WTC11 (cell line): ENCODE results near the gene RNF150. TPM values are rescaled to one million over a fixed set of nuclear protein-coding genes. Genes with fewer than 3 reads are reported as not detected.
A peak's percentile ranks its signal among the peaks of the same experiment; 100 is the strongest.

ENCODE experiments used
- ATAC-seq: fragments of 200-7000 bp; cut with Tn5 transposase; 2 replicates; pipeline ENCODE4 v1.10.0; 2021; ENCODE audit warnings: mild to moderate bottlenecking, moderate library complexity
- CTCF ChIA-PET: fragments of 300-600 bp; sonication (Branson Sonifier 250); formaldehyde crosslinking; loops from one replicate; lab custom pipeline; 2021; ENCODE audit warnings: antibody characterized with exemption; lab: Charles Lee
- POLR2A ChIA-PET: fragments of 350-600 bp; sonication (Branson Sonifier 250); formaldehyde crosslinking; loops from one replicate; lab custom pipeline; 2021; ENCODE audit warnings: antibody characterized with exemption; lab: Charles Lee
- DNase-seq: peaks from one replicate; pipeline ENCODE4 v3.0.0; 2021; ENCODE audit warnings: low spot score
- H3K27ac Mint-ChIP-seq: 2 replicates; pipeline ENCODE4 v1.8.0; 2021; ENCODE audit warnings: mixed read lengths
- H3K27me3 Mint-ChIP-seq: 2 replicates; pipeline ENCODE4 v1.8.0; 2021; ENCODE audit warnings: low read depth, mild to moderate bottlenecking, moderate library complexity, mixed read lengths
- H3K36me3 Mint-ChIP-seq: 2 replicates; pipeline ENCODE4 v1.8.0; 2021; ENCODE audit warnings: mixed read lengths
- H3K4me1 Mint-ChIP-seq: 2 replicates; pipeline ENCODE4 v1.8.0; 2022; ENCODE audit warnings: mixed read lengths
- H3K4me3 Mint-ChIP-seq: 2 replicates; pipeline ENCODE4 v1.8.0; 2021; ENCODE audit warnings: mild to moderate bottlenecking, moderate library complexity, mixed read lengths
- H3K9me3 Mint-ChIP-seq: 2 replicates; pipeline ENCODE4 v1.8.0; 2021; ENCODE audit warnings: mixed read lengths
- ATF6 ChIP-seq: sonication (generic); formaldehyde crosslinking; IDR thresholded peaks from 2 replicates; pipeline ENCODE4 v1.8.1; 2023; ENCODE audit warnings: mild to moderate bottlenecking, missing genetic modification reagents
- CREB1 ChIP-seq: sonication (generic); formaldehyde crosslinking; IDR thresholded peaks from 2 replicates; pipeline ENCODE4 v1.8.0; 2023; ENCODE audit warnings: mild to moderate bottlenecking, missing genetic modification reagents
- E2F1 ChIP-seq: sonication (generic); formaldehyde crosslinking; IDR thresholded peaks from 2 replicates; pipeline ENCODE4 v1.8.0; 2022; ENCODE audit warnings: mild to moderate bottlenecking, missing genetic modification reagents
- ELF4 ChIP-seq: sonication (generic); formaldehyde crosslinking; IDR thresholded peaks from 2 replicates; pipeline ENCODE4 v1.8.1; 2022; ENCODE audit warnings: low read depth, mild to moderate bottlenecking, moderate library complexity, missing genetic modification reagents
- GABPB1 ChIP-seq: sonication (generic); formaldehyde crosslinking; IDR thresholded peaks from 2 replicates; pipeline ENCODE4 v1.8.1; 2023; ENCODE audit warnings: mild to moderate bottlenecking, missing genetic modification reagents
- HMGA2 ChIP-seq: fragments of 250-450 bp; sonication (Bioruptor Pico); IDR thresholded peaks from 2 replicates; pipeline ENCODE4 v1.4.0; 2021; ENCODE audit warnings: mild to moderate bottlenecking, moderate library complexity
- JUN ChIP-seq: sonication (generic); formaldehyde crosslinking; IDR thresholded peaks from 2 replicates; pipeline ENCODE4 v1.8.0; 2023; ENCODE audit warnings: mild to moderate bottlenecking, missing genetic modification reagents
- KAT7 ChIP-seq: sonication (generic); formaldehyde crosslinking; IDR thresholded peaks from 2 replicates; pipeline ENCODE4 v1.8.1; 2023; ENCODE audit warnings: missing genetic modification reagents, mild to moderate bottlenecking, borderline replicate concordance
- MAX ChIP-seq: sonication (generic); formaldehyde crosslinking; IDR thresholded peaks from 2 replicates; pipeline ENCODE4 v1.8.0; 2022; ENCODE audit warnings: mild to moderate bottlenecking, missing genetic modification reagents
- MYBL2 ChIP-seq: sonication (generic); formaldehyde crosslinking; IDR thresholded peaks from 2 replicates; pipeline ENCODE4 v1.8.1; 2023; ENCODE audit warnings: mild to moderate bottlenecking, moderate library complexity, missing genetic modification reagents
- NFE2L1 ChIP-seq: sonication (generic); formaldehyde crosslinking; IDR thresholded peaks from 2 replicates; pipeline ENCODE4 v1.8.1; 2023; ENCODE audit warnings: missing genetic modification reagents
- RORB ChIP-seq: fragments of 250-450 bp; sonication (Bioruptor Pico); IDR thresholded peaks from 2 replicates; pipeline ENCODE4 v1.9.0; 2021; ENCODE audit warnings: mild to moderate bottlenecking
- SMAD3 ChIP-seq: sonication (generic); formaldehyde crosslinking; IDR thresholded peaks from 2 replicates; pipeline ENCODE4 v1.8.0; 2022; ENCODE audit warnings: missing genetic modification reagents, mild to moderate bottlenecking, borderline replicate concordance
- SMAD4 ChIP-seq: sonication (generic); formaldehyde crosslinking; IDR thresholded peaks from 2 replicates; pipeline ENCODE4 v1.8.0; 2022; ENCODE audit warnings: mild to moderate bottlenecking, missing genetic modification reagents
- TEAD1 ChIP-seq: sonication (generic); formaldehyde crosslinking; IDR thresholded peaks from 2 replicates; pipeline ENCODE4 v1.8.0; 2022; ENCODE audit warnings: mild to moderate bottlenecking, missing genetic modification reagents
- TEAD4 ChIP-seq: sonication (generic); formaldehyde crosslinking; IDR thresholded peaks from 2 replicates; pipeline ENCODE4 v1.8.0; 2022; ENCODE audit warnings: mild to moderate bottlenecking, missing genetic modification reagents
- ZBTB21 ChIP-seq: sonication (generic); formaldehyde crosslinking; IDR thresholded peaks from 2 replicates; pipeline ENCODE4 v1.8.1; 2023; ENCODE audit warnings: mild to moderate bottlenecking, missing genetic modification reagents, borderline replicate concordance
- ZNF121 ChIP-seq: sonication (generic); formaldehyde crosslinking; IDR thresholded peaks from 2 replicates; pipeline ENCODE4 v1.8.0; 2023; ENCODE audit warnings: missing genetic modification reagents
- ZNF232 ChIP-seq: sonication (generic); formaldehyde crosslinking; IDR thresholded peaks from 2 replicates; pipeline ENCODE4 v1.8.0; 2022; ENCODE audit warnings: mild to moderate bottlenecking, missing genetic modification reagents
- ZNF317 ChIP-seq: sonication (generic); formaldehyde crosslinking; IDR thresholded peaks from 2 replicates; pipeline ENCODE4 v1.8.1; 2023; ENCODE audit warnings: low read depth, mild to moderate bottlenecking, moderate library complexity, missing genetic modification reagents, borderline replicate concordance
- ZNF396 ChIP-seq: fragments of 250-450 bp; sonication (Bioruptor Pico); IDR thresholded peaks from 2 replicates; pipeline ENCODE4 v1.8.0; 2021; ENCODE audit warnings: mild to moderate bottlenecking, moderate library complexity, borderline replicate concordance
- ZNF416 ChIP-seq: fragments of 250-450 bp; sonication (Bioruptor Pico); IDR thresholded peaks from 2 replicates; pipeline ENCODE4 v1.9.0; 2021; ENCODE audit warnings: mild to moderate bottlenecking, inconsistent platforms
- ZNF423 ChIP-seq: fragments of 250-450 bp; sonication (Bioruptor Pico); IDR thresholded peaks from 2 replicates; pipeline ENCODE4 v2.1.2; 2022; ENCODE audit warnings: mild to moderate bottlenecking, moderate library complexity
- ZNF512 ChIP-seq: sonication (generic); formaldehyde crosslinking; IDR thresholded peaks from 2 replicates; pipeline ENCODE4 v1.8.1; 2022; ENCODE audit warnings: missing genetic modification reagents, borderline replicate concordance
- ZNF671 ChIP-seq: fragments of 250-450 bp; sonication (Bioruptor Pico); IDR thresholded peaks from 2 replicates; pipeline ENCODE4 v1.8.0; 2021; ENCODE audit warnings: mild to moderate bottlenecking
- total RNA-seq: library from RNA; stranded (reverse); gene quantifications from 3 replicates; pipeline ENCODE4 v1.2.3, GENCODE V29; 2021

Gene RNF150
- total RNA-seq, 1 experiment from 2014 or later = 5.9 TPM

GRCh38 chr4:140869446-140869845 lies 263.8 kb downstream of the RNF150 start (continued):
- no peak for TF ChIP-seq ZNF396 (CRISPR knock-in tag)
- no peak for TF ChIP-seq JUN
- no peak for TF ChIP-seq MAX (CRISPR knock-in tag)
- TF ChIP-seq ZNF121 (CRISPR knock-in tag) = no peak
- TF ChIP-seq HMGA2 (CRISPR knock-in tag) = no peak
- TF ChIP-seq SMAD4 = no peak
- TF ChIP-seq ZNF317 (CRISPR knock-in tag) = no peak
- TF ChIP-seq ZNF423 = no peak

GRCh38 chr4:140867356-140867755 lies 265.9 kb downstream of the RNF150 start:
- Mint-ChIP-seq H3K4me3 (no peak overlapping the region), H3K9me3 (no peaks in the 10 kb centered on the region)
- DNase-seq = no peak
- CTCF ChIA-PET = interaction anchor here (1.2 kb wide), 1 partner anchor 17 kb away, joined by 3 read pairs; no protein-coding TSS in a partner anchor
- no peak for TF ChIP-seq MAX (CRISPR knock-in tag)
- TF ChIP-seq MYBL2 (CRISPR knock-in tag) = no peak
- TF ChIP-seq, all 79 proteins: peak for 0
- POLR2A ChIA-PET = no interaction called here
- no peak for ATAC-seq
- Mint-ChIP-seq H3K27ac (no peak overlapping the region), H3K27me3 (no peaks in the 10 kb centered on the region), H3K4me1 (no peaks in the 10 kb centered on the region; the same call in 1 of the 2 replicates), H3K36me3 (no peaks in the 10 kb centered on the region)

- Mint-ChIP-seq H3K27me3 (no peaks in the 10 kb centered on the region), H3K9me3 (no peaks in the 10 kb centered on the region), H3K4me1 (no peaks in the 10 kb centered on the region; the same call in 1 of the 2 replicates), H3K4me3 (no peak overlapping the region), H3K36me3 (no peaks in the 10 kb centered on the region), H3K27ac (no peak overlapping the region)
- TF ChIP-seq TEAD4 (CRISPR knock-in tag) = no peak
- no peak for TF ChIP-seq GABPB1 (CRISPR knock-in tag)
- no peak for TF ChIP-seq ZNF416 (CRISPR knock-in tag)
- no peak for TF ChIP-seq ZNF512 (CRISPR knock-in tag)
- TF ChIP-seq ZNF671 (CRISPR knock-in tag) = no peak
- no peak for TF ChIP-seq ELF4 (CRISPR knock-in tag)
- no peak for TF ChIP-seq SMAD3 (CRISPR knock-in tag)
- ChIA-PET POLR2A (no interaction called here), CTCF (interaction anchor here (1.0 to 2.7 kb wide), 3 partner anchors 17 to 267 kb away, joined by 3 to 12 read pairs (median 7); partner anchors contain the start of gene RNF150)
- no peak for ATAC-seq
- DNase-seq = no peak
Observed at GRCh38 chr4:140866492-140867005, 266.7 kb downstream of the RNF150 start.

GRCh38 chr4:140865253-140866217 lies 267.7 kb downstream of the RNF150 start:
- no peaks in the 10 kb centered on the region; the same call in 1 of the 2 replicates for H3K4me1 Mint-ChIP-seq
- no peak overlapping the region for H3K27ac Mint-ChIP-seq
- no peaks in the 10 kb centered on the region for H3K36me3 Mint-ChIP-seq
- no peak for DNase-seq
- H3K9me3 Mint-ChIP-seq = no peaks in the 10 kb centered on the region
- 0 out of 2 replicates have a peak, but pooled peaks have one; percentile 20 for ATAC-seq
- POLR2A ChIA-PET = no interaction called here
- H3K27me3 Mint-ChIP-seq = no peaks in the 10 kb centered on the region
- H3K4me3 Mint-ChIP-seq = no peak overlapping the region
- CTCF ChIA-PET = interaction anchor here (0.6 to 2.7 kb wide), 5 partner anchors 16 to 291 kb away, joined by 3 to 12 read pairs (median 3); partner anchors contain the start of gene RNF150
- TF ChIP-seq ZNF423 (no peak), E2F1 (CRISPR knock-in tag) (no peak), KAT7 (CRISPR knock-in tag) (no peak), ZBTB21 (CRISPR knock-in tag) (no peak), ATF6 (CRISPR knock-in tag) (no peak), TEAD1 (CRISPR knock-in tag) (no peak), ZNF232 (CRISPR knock-in tag) (no peak), JUN (no peak), CREB1 (CRISPR knock-in tag) (no peak), SMAD3 (CRISPR knock-in tag) (no peak), NFE2L1 (CRISPR knock-in tag) (no peak), RORB (CRISPR knock-in tag) (no peak)
